ENCODE results near the gene SSUH2. TPM values are rescaled to one million over a fixed set of nuclear protein-coding genes. Genes with fewer than 3 reads are reported as not detected.

SSUH2 gene
- total RNA-seq, 4 donors from 2014 or later: 0.70 to 1.5 TPM; not detected in 2

DNA sequence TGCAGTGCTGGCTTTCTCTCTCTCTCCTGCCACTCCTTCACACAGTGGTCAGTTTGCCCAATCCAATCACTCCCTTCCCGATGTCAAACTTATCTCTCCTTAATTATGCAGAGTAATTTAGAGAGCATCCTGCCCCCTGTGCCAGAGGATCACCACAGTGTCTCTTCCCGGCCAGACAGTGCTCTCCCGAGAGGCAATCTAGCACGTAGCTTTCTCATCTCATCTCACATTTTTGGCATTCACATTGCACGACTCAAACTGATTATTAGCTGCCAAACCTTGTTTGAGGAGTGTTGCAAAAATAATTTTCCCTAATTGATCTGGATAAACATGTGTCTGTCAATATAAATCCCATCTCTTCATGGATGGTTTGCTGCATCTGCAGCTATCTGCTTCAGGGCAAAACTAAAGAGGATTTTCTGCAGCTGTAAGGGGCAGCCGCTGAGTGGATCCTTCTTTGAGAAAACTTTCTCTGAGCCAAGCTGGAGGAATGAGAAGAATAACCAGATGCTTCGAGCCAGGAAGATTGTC is 37.8 kb downstream of the SSUH2 start:
- H3K36me3 ChIP-seq: no peaks in the 10 kb centered on the region
- no peak for TF ChIP-seq POLR2A (IDR thresholded peaks at IDR 0.05)
- no peak for TF ChIP-seq CTCF (IDR thresholded peaks at IDR 0.05)
- H3K27me3 ChIP-seq: no peaks in the 10 kb centered on the region
- intact Hi-C loops (cut with DNase I; ENCODE audit: low total_unique reads): no loop called here
- no peak overlapping the region for H3K27ac ChIP-seq
- no peak for DNase-seq
- H3K9me3 ChIP-seq: no peaks in the 10 kb centered on the region
- peaks cover 0 to 3% of the 10 kb centered on the region in 2 donors for H3K4me1 ChIP-seq
- no peak overlapping the region for H3K4me3 ChIP-seq

DNA sequence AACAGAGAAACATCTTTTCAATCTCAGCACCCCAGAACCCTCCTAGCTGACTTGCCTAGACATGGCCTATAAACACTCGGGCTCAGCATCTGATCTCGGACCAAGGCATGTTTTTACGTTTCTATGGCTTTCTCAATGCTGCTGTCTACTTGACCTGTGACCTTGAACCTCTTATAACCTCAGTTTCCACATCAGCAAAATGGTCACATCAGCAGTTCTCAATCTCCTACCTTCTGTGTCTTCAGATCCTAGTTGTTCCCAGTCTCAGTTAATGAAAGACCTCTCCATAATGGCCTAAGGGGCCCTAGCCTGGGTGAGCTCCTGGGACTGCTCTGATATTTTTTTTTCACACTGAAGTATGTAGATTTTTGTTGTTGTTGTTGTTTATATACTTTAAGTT is 39.6 kb downstream of the SSUH2 start:
- no peak overlapping the region for H3K27ac ChIP-seq
- intact Hi-C loops (cut with DNase I; ENCODE audit: low total_unique reads): no loop called here
- no peak for TF ChIP-seq CTCF (IDR thresholded peaks at IDR 0.05)
- TF ChIP-seq POLR2A (IDR thresholded peaks at IDR 0.05): no peak
- H3K4me1 ChIP-seq: peaks cover 0 to 3% of the 10 kb centered on the region in 2 donors
- DNase-seq: no peak
- H3K4me3 ChIP-seq: no peak overlapping the region
- H3K9me3 ChIP-seq: no peaks in the 10 kb centered on the region
- no peaks in the 10 kb centered on the region for H3K36me3 ChIP-seq
- H3K27me3 ChIP-seq: no peaks in the 10 kb centered on the region

GRCh38 chr3:8604006-8604405 is 40.6 kb downstream of the SSUH2 start:
- no peak overlapping the region for H3K4me3 ChIP-seq
- H3K27ac ChIP-seq: no peak overlapping the region
- intact Hi-C loops (cut with DNase I; ENCODE audit: low total_unique reads): no loop called here
- TF ChIP-seq POLR2A (IDR thresholded peaks at IDR 0.05): no peak
- no peak for TF ChIP-seq CTCF (IDR thresholded peaks at IDR 0.05)
- DNase-seq: no peak
- no peaks in the 10 kb centered on the region for H3K27me3 ChIP-seq
- H3K36me3 ChIP-seq: no peaks in the 10 kb centered on the region
- H3K4me1 ChIP-seq: peaks cover 0 to 3% of the 10 kb centered on the region in 2 donors
- H3K9me3 ChIP-seq: no peaks in the 10 kb centered on the region

- Histone ChIP-seq H3K27me3 (no peaks in the 10 kb centered on the region), H3K27ac (no peak overlapping the region)
Measured at GRCh38 chr3:8603115-8603710, 41.4 kb downstream of the SSUH2 start.

More at GRCh38 chr3:8603115-8603710, 41.4 kb downstream of the SSUH2 start:
- DNase-seq: no peak
- TF ChIP-seq CTCF (IDR thresholded peaks at IDR 0.05) (no peak), POLR2A (IDR thresholded peaks at IDR 0.05) (no peak)
- H3K4me3 ChIP-seq: no peak overlapping the region
- H3K36me3 ChIP-seq: no peaks in the 10 kb centered on the region
- intact Hi-C loops (cut with DNase I; ENCODE audit: low total_unique reads): no loop called here
- no peaks in the 10 kb centered on the region for H3K9me3 ChIP-seq
- peaks cover 0 to 3% of the 10 kb centered on the region in 2 donors for H3K4me1 ChIP-seq

Measured in uterus (tissue), 4 donors.